Inflammatory macrophage (primary cell): ENCODE data around the gene HRH1.
A peak's percentile ranks its signal among the peaks of the same experiment; 100 is the strongest.
"Not testable (repeated sequence)": the region's sequence is repeated elsewhere in the genome, so short reads cannot be mapped to it uniquely, and the experiment has no call there.

ENCODE experiments used
- DNase-seq, 2 donors: peaks; one replicate each; pipeline ENCODE4 v3.0.0-alpha.2; 2020 to 2022

The HRH1 gene

GRCh38 chr3:11245827-11246662, 91.8 kb downstream of the HRH1 start:
- DNase-seq, result no peak

GRCh38 chr3:11246663-11246970, 92.3 kb downstream of the HRH1 start:
- no peak for DNase-seq

GRCh38 chr3:11247362-11247761, 93.1 kb downstream of the HRH1 start:
- DNase-seq, result no peak

- DNase-seq, result no peak
These were observed 94.3 kb downstream of the HRH1 start for GRCh38 chr3:11248596-11248995.

- no peak for DNase-seq
These were observed 96.9 kb downstream of the HRH1 start for GRCh38 chr3:11250902-11251806.

- DNase-seq, result no peak
These were observed 97.5 kb downstream of the HRH1 start for GRCh38 chr3:11251807-11252176.

GRCh38 chr3:11254876-11255275, 100.6 kb downstream of the HRH1 start:
- DNase-seq, result no peak

GRCh38 chr3:11255537-11255936, 101.2 kb downstream of the HRH1 start:
- not testable (repeated sequence) for DNase-seq

GRCh38 chr3:11258958-11259357, 104.7 kb downstream of the HRH1 start:
- no peak for DNase-seq

GRCh38 chr3:11260460-11260859, 106.2 kb downstream of the HRH1 start:
- DNase-seq, result no peak

- DNase-seq, result no peak
These were observed 114.7 kb downstream of the HRH1 start for GRCh38 chr3:11269007-11269406.

GRCh38 chr3:11271986-11272904, 118.0 kb downstream of the HRH1 start, which contains the start of gene ATG7:
TSS of gene ATG7 (plus strand) at chr3:11272397. CDS start at chr3:11298696, 26,299 bp downstream.
- peak; percentile 98 for DNase-seq

- peak; percentile 79 to 85 for DNase-seq
These were observed 118.7 kb downstream of the HRH1 start for GRCh38 chr3:11272906-11273574.

GRCh38 chr3:11273891-11274291, 119.6 kb downstream of the HRH1 start:
- peak; percentile 95 to 96 for DNase-seq

- peak; percentile 41 to 49 for DNase-seq
These were observed 120.4 kb downstream of the HRH1 start for GRCh38 chr3:11274566-11275142.

- peak; percentile 40 to 64 for DNase-seq
These were observed 121.6 kb downstream of the HRH1 start for GRCh38 chr3:11275926-11276325.

GRCh38 chr3:11276901-11277300, 122.6 kb downstream of the HRH1 start:
- no peak for DNase-seq

- peak; percentile 48 to 66 for DNase-seq
These were observed 128.2 kb downstream of the HRH1 start for GRCh38 chr3:11282250-11283138.

GRCh38 chr3:11283139-11283475, 128.8 kb downstream of the HRH1 start:
- peak; percentile 59 to 79 for DNase-seq

GRCh38 chr3:11284011-11284410, 129.7 kb downstream of the HRH1 start:
- DNase-seq, result no peak

- no peak for DNase-seq
These were observed 131.2 kb downstream of the HRH1 start for GRCh38 chr3:11285471-11285870.
